ENCODE results near the gene MRPL43. TPM values are rescaled to one million over a fixed set of nuclear protein-coding genes. Genes with fewer than 3 reads are reported as not detected.

MRPL43 gene
- polyA plus RNA-seq, 1 donor, result 73.6 TPM

DNA sequence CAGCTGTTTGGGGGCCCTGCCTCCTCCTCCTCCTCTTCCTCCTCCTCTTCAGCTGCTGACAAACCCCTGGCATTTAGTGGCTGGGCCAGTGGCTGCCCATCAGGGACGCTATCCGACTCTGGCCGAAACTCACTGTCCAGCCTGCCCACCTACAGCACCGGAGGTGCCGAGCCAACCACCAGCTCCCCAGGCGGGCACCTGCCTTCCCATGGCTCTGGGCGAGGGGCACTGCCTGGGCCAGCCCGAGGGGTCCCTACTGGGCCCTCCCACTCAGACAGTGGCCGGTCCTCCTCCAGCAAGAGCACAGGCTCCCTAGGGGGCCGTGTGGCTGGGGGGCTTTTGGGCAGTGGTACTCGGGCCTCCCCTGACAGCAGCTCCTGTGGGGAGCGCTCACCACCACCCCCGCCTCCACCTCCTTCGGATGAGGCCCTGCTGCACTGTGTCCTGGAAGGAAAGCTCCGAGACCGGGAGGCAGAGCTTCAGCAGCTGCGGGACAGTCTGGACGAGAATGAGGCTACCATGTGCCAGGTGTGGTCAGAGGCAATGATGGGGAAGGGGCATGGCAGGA lies 16.4 kb upstream of the MRPL43 start:
- DNase-seq (ENCODE audit: low read depth), result no peak

- DNase-seq (ENCODE audit: low read depth), result no peak
These were observed 15.2 kb upstream of the MRPL43 start for GRCh38 chr10:101002456-101002855.

GRCh38 chr10:101001659-101002035 lies 14.3 kb upstream of the MRPL43 start:
- no peak for DNase-seq (ENCODE audit: low read depth)

GRCh38 chr10:101000915-101001658 lies 13.8 kb upstream of the MRPL43 start:
- no peak for DNase-seq (ENCODE audit: low read depth)

- DNase-seq (ENCODE audit: low read depth), result no peak
These were observed 13.0 kb upstream of the MRPL43 start for GRCh38 chr10:101000127-101000914.

- no peak for DNase-seq (ENCODE audit: low read depth)
These were observed 12.4 kb upstream of the MRPL43 start, which contains the start of gene LZTS2 for GRCh38 chr10:100999742-101000126. LZTS2 (plus strand) TSS chr10:100999808; CDS start chr10:101002539, 2,731 bp downstream.

DNA sequence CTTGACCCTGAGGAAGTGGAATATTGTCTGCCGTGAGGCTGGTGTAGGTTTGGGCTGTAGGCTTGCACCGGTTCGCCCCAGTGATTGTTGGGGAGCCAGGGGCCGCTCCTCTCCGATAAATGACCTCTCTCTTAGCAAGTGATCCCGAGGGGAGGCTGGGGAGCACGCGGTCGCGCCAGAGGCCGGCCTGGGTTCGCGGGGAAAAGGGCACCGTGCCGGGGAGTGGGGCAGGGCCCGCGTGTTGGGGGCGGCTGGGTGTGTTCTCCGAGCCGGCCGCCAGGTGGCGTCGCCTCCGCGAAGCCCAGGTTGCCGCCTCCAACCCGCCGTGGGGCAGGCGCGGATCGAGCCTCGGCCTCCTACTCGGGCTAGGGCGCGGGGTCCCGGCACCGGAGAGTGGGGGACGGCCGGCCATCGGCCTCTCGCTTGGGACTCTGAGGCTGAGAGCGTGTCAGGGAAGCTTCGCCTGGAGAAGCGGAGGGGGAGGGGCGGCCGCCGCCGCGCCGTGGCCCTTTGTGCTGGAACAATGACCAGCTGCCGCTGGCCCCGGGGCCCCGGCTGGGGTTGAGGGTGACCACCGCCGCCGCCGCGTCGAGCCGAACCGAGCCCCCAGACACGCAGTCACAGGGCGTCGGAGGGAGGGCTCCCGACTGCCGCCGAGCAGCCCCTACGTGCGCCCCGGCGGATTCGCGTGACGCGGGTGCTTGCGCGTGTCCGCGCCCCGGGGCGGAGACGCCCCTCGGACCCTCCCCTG lies 11.9 kb upstream of the MRPL43 start:
- no peak for DNase-seq (ENCODE audit: low read depth)

- DNase-seq (ENCODE audit: low read depth), result no peak
These were observed 11.1 kb upstream of the MRPL43 start for GRCh38 chr10:100998183-100998990.

- DNase-seq (ENCODE audit: low read depth), result no peak
These were observed 10.3 kb upstream of the MRPL43 start for GRCh38 chr10:100997360-100998182.

- no peak for DNase-seq (ENCODE audit: low read depth)
These were observed 9.5 kb upstream of the MRPL43 start for GRCh38 chr10:100996678-100997359.

DNA sequence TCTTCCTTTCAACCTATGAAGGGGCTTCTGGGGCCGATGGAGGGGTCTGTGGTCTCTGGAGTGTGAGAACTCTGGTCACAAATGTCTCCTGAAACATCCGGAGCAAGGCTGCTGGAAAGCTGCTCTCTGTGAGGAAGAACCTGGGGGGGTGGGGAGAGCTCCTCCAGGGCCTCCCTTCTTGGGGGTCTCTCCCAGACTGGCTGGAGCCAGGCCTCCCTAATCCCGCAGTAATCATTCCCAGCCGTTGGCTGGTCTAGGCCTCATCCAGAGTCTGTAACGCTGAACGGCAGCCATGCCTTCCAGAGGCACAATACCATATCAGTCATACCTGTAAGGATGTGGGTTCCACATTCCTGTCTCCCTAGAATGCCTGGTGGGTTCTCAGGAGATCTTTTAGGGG lies 7.9 kb upstream of the MRPL43 start:
- DNase-seq (ENCODE audit: low read depth), result no peak

DNA sequence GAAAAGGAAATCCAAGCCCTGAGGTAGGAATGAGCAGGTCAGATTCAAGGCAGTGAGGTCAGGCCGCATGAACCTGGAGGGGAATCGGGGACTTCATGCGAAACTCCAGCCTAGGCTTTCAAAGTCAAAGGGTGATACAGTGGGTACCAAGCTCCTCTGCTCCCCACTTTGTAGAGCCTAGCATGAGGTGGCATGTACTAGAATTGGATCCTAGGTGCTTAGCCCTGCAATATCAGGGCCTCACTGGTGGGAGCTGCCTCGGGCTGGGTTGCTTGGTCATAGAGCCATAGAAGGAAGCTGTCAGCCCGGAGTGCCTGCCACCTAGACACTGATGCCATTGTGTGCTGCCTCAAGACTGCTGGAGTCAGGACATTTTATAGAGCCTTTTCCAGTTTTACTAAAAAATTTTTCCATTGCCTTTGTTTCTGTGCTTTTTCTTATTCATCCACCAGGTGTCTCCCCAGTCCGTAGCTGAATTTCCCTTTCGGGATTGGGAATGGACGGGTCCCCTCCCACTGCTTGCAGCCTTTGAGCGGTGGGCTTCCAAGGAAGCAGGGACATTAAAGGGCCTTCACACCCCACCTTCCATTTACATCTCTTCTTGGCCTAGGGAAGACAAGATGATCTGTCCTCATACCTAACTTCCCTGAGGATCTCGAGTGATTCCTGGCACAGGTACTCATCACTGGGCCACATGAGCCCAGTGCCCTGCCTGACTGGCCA lies 6.8 kb upstream of the MRPL43 start:
- no peak for DNase-seq (ENCODE audit: low read depth)

DNA sequence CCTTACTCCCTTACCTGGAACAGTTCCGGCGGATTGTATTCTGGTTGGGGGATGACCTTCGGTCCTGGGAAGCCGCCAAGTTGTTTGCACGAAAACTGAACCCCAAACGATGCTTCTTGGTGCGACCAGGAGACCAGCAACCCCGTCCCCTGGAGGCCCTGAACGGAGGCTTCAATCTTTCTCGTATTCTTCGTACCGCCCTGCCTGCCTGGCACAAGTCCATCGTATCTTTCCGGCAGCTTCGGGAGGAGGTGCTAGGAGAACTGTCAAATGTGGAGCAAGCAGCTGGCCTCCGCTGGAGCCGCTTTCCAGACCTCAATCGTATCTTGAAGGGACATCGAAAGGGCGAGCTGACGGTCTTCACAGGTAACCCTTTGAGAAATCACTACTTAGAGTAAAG lies 1.8 kb upstream of the MRPL43 start:
- no peak for DNase-seq (ENCODE audit: low read depth)

DNA sequence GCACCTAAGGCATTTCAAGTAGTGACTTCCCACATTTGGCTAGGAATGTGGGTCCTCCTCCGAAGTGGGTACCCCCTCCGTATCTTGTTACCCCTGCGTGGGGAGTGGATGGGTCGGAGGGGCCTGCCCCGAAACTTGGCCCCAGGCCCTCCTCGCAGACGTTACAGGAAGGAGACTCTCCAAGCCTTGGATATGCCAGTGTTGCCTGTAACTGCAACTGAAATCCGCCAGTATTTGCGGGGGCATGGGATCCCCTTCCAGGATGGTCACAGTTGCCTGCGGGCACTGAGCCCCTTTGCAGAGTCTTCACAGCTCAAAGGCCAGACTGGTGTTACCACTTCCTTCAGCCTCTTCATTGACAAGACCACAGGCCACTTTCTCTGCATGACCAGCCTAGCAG lies 869 bp upstream of the MRPL43 start:
- no peak for DNase-seq (ENCODE audit: low read depth)

DNA sequence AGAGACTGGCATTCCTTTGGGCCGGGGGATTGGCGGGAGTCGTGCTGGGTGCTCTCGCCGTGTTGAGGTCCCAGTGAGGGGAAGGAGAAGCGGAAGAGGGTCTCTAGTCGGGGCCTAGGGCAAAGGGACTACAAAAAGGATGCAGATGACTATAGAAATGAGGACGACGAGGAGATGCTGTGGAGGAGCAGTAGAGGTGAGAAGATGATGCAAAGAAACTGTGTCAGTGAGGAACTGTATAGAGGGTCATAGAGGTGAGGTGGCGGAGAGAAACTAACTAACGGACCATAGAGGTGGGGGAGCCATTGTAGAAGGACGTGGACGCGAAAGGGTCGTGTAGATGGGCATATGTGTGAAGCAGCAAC lies 370 bp upstream of the MRPL43 start:
- no peak for DNase-seq (ENCODE audit: low read depth)

GRCh38 chr10:100986623-100986951 lies 710 bp downstream of the MRPL43 start:
- DNase-seq (ENCODE audit: low read depth), result no peak

- no peak for DNase-seq (ENCODE audit: low read depth)
These were observed 2.0 kb downstream of the MRPL43 start for GRCh38 chr10:100985336-100985735.

GRCh38 chr10:100984672-100985177 lies 2.6 kb downstream of the MRPL43 start:
- DNase-seq (ENCODE audit: low read depth), result no peak
